NCI-H1930 (cell line): ENCODE results near the gene ZXDC.

Source experiments
- DNase-seq, 2 experiments: peaks; one replicate each; lab custom pipeline; 2025; lab: John Stamatoyannopoulos, UW

ZXDC gene

DNA sequence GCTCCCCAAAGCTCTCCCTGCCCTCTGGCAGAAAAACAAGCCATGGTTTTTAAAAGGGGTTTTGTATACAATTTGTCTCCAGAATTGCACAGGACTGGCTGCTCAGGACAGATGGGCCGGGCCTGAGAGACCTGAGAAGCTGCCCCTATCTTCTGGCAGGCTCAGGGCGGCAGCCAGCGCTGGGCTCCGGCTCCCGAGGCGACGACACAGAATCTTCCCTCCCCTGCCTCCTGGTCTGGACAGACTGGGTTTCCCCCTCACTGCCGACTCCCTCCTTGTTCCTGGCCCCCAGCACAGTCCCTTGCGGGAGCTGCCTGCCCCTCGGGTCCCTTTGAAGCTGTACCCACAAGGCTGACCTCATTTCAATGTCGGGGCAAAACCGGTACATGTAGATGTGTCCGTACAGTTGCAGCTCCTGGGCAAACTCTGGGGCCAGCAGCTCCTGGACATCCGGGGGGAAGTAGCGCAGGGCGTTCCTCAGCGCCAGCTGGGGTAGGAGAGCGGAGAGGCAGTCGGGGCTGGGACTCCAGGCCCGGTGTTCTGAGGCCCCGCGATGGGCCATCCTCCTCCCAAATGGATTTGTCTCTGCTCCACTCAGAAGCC is 34.7 kb upstream of the ZXDC start:
- DNase-seq = no peak

DNA sequence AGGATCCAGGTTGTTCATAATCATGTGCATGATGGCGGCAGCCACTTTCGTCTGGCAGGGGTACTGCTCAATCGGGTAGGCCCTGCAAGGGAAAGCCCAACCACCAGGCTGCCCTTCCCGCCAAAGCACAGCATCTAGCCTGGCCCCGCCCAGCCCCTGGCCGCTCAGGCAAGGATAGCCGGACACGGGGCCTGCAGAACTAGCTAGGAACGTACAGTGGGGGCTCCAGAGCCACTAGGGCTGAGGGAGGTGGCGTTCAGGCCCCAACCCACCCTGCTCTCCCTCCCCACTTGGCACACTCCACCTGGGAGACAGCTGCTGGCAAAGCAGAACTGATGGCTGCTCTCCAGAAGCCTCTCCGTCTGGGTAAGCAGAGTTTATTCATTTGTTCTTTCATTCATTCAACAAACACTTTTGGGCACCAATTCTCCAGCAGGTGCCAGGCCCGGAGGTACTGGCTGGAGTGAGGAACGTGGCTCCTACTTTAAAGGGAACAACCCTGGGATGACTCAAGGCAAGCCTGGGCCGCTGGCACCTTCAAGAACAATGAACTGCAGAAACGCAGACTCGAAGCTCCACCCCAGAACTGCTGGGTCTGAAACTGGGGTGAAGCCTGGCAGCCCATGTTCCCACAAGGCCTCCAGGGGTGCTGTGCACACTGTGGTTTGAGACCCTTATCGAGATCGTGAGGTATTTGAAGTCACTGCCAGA is 34.1 kb upstream of the ZXDC start:
- DNase-seq = no peak

DNA sequence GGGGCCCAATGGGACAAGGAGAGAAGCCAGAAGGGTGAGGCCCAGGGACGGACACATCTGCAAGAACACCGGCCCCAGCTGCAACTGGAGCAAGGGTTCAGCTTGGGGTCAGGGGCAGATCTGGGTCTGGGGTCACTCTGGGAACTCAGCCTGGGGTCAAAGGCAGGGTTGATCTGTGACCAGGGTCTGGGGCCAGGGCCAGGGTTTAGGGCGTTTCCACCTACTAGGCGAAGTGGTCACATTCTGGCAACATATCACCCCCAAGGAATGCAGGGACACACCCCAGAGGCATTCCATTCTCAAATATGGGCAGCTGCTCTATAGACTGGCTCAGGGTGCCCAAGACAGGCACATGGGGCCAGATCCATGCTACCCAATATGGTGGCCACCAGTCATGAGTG is 32.9 kb upstream of the ZXDC start:
- no peak for DNase-seq

DNA sequence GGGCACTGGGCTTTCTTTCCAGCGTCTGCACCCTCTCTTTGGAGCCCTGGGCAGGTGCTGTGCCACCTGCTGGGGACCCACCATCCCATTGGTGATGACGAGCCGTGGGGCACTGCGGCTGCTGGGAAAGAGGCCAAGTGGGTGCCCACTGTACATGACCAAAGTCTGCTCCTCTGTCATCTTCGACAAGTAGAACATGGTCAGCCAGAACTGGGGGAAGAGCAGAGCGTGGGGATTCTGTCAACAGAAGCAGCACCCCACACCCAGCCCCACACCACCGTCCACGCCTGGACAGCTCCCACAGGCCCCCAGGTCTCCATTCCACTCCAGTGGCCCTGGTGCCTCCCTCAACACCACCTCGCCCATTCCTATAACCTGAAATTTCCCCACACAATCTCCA is 32.2 kb upstream of the ZXDC start:
- no peak for DNase-seq

DNA sequence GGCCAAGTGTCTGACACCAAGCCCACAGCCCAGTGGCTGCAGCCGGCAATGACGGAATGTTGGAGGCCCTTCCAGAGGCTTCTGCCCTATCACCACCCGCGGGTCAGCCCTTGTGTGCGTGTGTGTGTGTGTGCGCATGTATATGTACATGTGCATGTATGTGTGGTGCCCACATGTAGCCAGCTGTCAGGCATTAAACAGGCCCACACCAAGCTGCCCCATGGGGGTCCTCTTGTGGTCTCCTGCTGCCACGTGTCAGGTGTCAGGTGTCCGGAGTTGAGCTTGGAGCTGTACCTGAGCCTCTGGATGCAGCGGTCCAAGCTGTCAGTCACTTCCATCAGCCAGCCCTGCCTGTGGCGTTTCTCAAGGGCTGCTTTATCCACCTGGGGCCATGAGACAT is 28.0 kb upstream of the ZXDC start:
- DNase-seq = no peak

DNA sequence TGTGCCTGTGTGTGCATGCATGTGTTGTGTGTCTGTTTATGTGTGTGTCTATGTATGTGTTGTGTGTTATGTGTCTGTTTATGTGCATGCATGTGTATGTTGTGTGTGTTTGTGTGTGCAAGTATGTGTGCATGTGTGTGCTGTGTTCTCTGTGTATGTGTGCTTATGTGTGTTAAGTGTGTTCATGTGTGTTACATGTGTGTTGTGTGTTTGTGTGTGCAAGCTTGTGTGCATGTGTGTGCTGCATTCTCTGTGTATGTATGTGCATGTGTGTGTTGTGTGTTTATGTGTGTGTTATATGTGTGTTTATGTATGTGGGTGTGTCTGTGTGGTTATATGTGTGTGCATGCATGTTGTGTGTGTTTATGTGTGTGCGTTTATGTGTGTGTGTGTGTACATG is 27.0 kb upstream of the ZXDC start:
- no peak for DNase-seq

DNA sequence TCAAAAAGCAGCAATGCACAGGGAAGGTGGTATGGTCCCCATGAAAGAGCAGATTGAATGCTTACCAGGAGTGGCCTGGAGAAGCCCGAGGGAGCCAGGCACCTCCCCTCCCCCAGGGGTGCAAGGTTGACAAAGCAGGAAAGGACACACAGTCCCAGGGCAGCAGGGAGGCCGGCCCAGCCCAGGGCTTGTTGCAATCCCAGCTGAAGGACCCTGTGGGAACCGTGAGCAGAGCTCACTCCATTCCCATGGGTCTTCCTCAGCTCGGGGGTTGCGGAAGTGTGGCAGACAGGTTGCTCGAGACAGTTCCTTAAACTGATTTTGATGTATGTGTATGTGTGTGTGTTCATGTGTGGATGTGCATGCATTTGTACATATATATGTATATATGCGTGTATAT is 26.0 kb upstream of the ZXDC start:
- no peak for DNase-seq

DNA sequence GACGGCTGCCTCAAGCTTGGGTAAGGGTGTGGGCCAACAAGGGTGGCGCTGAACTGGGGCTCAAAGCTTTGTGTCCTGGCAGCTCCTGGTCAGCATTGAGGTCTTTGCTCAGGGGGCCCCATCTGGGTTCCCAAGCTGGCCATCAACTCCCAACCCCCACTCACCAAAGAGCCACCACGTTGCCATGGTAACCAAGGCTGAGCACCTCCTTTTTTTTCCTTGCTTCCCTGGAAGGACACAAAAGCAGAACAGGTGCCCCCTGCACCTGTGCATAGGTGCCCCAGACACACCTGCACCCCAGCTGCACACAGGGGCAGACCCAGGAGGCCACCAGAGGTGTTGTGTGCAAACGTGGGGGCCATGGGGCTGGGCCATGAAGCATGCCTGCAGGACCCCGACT is 25.4 kb upstream of the ZXDC start:
- DNase-seq = no peak

DNA sequence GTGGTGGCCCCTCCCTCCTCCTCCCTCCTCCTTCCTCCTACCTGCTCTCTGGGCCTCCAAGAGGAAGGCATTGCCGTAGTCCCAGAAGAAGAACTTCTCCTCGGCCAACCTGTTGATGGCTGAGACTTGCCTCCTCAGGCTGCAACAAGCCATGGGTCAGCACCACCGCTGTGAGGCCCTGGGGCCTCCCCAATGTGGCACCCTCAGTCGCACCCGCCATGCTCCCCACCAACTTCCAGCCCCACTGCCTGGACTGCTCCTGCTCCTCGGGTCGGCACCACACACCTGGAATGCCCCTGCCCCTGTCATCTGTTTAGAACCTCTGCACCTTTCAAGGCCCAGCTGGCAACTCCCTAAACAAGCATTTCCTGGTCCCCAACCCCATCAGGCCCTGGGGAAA is 24.3 kb upstream of the ZXDC start:
- DNase-seq = no peak

DNA sequence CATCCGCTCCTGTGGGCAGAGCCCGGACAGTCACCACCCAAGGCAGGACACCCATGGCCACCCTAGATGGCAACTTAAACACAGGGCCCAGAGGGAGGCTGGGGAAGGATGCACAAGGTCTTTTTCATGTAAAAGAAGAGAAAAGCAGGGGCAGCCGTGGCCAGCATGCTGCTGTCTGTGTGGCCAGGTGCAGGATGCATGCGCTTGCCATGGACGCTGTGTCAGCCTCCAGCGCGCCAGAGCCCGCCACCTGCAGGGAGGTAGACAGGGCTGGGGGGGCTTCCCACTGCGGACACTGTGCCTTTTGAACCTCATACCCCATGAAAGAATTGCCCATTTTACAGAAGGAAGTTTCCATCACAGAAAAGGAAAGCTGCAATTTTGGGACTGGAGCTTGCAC is 23.7 kb upstream of the ZXDC start:
- no peak for DNase-seq

DNA sequence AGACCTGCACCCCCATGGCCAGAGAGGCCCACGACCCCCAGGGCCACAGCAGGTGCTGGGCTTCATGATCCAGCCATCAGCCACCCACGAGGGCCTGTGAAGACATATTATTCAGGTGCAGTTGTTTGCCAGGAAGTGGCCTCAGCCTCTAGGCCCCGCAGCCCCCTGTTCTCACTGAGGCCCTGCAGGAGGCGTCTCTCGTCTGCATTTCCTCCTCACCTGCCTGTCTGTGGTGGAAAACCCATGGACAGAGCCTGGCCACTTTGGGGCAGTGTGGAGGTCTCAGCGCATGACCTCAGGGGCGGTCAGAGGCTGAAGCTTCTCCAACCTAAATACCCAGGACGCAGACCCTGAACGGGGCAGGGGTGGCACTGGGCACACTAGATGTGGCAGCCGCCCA is 23.2 kb upstream of the ZXDC start:
- no peak for DNase-seq

DNA sequence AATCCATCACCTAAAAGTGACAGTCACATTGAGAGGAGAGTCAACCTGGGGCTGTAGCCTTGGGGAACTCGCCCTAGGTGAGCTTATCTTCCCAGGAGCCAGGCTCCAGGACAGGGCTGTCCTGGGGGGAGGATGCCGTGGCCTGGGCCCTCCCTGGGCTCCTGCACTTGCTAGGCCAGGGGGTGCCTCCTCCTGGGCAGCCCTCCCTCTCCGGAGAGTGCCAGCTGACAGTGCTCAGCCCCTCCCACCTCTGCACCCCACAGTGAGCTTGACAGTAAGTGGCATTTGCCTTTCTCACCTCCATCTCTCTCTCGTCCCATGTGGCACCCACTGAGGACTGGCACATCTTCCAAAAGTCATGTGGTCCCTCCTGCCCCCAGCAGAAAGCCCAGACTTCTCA is 22.8 kb upstream of the ZXDC start:
- no peak for DNase-seq

DNA sequence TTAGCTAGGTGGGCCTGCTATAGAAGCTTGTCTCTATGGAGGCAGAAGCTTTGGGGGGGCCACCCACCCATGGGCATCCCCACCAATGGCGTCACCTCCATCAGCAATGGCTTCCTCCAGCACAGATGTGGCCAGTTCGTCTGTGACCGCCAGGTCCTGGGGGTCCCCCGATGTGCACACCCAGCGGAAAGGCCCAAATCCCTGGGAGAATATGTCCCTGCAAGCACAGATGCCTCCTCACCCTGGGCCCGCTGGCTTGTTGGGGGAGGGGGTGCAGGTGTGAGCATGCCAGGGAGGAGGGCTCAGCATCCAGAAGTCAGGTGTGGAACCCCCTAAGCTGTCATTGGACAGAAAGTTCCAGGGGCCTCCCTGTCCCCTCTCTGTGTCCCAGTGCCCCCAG is 22.3 kb upstream of the ZXDC start:
- DNase-seq = no peak

DNA sequence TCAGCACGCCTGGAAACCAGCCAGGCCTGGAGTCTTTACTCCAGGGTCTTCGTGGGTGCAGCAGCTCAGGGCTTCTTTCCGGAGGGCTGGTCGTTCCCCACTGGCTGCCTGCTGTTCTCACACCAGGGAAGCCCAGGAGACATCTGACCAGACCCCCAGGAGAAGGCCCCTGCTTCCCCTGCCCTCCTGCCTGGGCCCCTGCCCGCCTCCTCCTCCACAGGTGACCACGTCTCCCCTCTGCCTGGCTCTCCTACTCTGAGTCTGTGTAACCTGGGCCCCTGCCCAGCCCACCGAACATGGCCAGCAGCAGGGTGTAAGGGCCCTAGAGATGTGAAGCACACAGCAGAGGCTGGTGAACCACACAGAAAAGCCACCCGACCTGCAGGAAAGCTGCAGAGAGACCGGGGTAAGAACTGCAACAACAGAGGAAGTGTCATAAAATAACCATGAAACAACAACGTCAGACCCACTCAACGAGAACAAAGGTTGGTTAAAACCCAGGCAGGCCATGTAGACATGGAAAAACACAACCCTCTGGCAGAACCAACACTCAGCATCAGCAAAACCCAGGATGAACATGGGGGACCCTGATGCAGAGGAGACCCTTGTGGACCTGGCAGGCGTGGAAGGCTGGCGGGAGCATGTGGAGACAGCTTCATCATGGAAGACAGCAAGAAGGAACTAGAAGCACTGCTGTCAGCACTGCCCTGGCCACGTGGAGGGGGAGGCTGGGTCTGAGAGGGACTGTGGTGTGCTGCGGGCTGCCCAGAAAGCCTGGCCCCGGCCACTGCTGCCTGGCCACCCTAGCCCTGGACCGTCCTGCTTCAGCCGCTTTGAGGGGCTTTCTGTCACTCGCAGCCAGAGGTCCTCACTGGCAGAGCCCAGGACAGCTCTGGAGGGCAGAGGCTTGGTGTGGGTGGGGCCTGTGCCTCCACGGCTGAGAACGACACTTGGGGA is 21.5 kb upstream of the ZXDC start:
- DNase-seq = no peak

DNA sequence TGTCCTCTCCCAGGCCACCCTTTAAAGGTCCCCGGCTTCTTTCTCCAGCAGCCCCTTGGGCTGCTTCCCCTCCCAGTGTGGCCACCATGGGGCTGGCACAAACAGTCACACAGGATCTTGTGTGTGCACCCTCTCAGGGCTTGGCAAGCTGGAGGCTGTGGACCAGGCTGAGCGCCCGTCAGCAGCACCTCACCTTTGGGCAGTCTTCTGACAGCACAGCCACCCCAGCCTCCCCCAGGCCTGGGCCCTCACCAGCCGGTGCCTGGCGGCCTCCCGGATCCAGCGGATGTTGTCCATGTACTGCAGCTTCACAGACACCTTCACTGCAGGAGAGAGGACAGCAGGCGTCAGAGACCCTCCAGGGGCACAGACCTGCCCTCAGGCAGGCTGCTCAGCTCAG is 20.1 kb upstream of the ZXDC start:
- DNase-seq = no peak

DNA sequence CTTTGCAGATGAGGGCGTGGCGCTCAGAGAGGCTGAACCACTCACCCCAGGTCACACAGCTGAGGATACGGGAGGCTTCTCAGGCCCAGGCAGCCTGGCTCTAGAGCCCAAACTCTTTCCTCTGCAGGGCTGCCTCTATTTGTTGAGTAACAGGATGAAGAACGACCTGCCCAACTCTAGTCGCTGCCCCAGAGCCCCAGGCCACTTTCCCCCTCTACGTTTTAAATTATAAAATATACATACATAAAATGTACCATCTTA is 19.2 kb upstream of the ZXDC start:
- no peak for DNase-seq

DNA sequence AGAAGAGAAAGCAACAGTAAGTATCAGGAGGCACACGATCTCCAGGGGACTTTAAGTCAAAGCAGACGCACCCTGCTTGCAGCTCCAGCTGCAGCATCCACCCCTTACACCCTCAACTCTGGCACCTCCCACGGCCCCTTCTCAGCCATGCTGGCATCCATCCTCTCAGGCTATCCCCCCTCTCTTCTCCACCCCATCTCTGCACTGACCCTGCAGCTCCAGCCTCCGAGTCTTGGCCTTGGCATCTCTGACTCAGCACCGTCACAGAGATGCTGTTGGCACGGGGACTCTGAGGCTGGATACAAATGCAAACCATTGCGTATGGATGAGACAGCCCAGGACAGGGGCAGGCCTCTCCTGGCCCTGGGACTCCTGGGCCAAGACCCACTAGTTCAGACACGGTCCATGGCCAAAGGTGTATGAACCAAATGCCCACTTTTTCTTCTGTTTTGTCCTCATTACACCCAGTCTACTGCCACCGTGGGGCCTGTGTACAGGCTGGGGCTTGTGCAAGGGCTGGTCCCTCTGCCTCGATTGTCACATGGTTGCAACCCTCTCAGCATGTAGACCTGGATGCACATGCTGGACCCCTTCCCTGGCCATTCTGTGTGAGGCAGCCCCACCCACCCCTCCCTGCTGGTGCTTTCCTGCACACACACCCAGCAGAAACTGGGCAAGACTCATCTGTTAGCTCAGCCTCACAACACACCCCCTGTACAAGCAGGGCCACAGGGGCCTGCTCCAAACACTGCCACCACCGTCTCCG is 18.7 kb upstream of the ZXDC start:
- DNase-seq = no peak

DNA sequence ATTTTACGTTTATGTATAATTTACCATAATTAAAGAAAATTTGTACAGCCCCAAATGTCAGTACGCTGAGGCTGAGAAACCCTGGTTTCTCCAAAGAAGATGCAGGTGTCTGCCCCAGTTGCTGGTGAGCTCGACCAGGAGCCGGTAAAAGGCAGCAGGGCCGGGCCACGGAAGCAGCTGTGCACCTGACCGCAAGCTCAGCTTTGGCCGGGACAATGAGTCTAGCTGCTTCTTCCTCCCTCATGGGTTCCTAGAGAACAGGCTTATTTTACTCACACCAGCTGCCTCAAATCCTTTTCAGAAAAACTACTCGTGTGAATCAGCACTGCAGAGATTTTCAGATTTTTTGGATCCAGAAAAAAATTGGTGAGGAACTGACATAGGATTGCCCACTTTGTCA is 18.0 kb upstream of the ZXDC start:
- DNase-seq = no peak

DNA sequence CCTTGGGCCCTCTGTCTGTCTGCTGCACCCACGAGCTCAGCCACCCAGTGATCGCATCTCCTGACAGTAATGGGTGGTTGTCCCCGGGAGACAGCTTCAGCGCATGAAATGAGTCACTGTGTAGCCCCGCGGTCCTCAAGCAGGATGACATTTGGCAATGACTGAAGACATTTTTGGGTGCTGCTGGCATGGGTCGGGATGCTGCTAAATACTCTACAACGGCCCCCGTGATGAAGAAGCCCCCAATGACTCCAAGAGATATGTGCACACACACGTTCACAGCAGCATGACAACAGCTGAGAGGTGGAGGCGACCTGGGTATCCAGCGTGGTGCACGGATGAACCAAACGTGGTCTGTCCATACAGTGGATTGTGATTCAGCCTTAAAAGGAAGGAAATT is 17.4 kb upstream of the ZXDC start:
- no peak for DNase-seq

DNA sequence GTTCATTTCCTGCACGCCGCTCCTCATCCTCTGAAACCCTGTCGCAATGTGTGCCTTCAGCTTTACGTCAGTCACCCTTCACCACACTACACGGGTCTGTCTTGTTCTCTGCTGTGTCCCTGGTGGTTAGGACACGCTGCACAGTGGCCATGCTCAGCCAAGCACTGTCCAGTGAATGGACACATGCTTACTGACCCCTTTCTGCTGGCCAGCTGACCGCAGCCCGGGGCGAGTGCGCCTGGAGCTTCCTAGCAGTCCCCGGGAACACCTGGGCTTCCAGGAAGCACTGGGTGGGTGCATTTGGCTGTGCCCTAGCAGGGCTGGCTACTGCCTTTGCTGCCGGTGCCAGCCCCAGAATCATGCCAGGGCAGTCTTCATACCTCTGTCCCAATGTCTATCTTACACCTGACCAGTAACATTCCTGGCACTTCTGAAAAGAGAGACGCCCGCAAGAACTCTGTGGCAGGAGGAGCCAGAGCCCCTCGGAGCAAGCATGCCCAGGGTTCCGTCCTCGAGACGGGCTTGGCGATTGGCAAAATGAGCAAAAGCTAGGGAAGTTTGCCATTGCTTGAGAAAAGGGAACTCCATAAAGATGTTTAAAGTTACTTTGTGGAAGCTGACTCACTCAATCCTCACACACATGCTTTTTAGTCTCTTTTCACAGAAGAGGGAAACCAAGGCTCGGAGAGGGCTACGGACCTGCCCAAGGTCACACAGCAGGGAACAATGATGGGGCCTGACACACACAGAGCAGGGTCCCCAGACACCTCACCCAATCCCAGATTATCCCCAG is 15.7 kb upstream of the ZXDC start:
- DNase-seq = no peak

DNA sequence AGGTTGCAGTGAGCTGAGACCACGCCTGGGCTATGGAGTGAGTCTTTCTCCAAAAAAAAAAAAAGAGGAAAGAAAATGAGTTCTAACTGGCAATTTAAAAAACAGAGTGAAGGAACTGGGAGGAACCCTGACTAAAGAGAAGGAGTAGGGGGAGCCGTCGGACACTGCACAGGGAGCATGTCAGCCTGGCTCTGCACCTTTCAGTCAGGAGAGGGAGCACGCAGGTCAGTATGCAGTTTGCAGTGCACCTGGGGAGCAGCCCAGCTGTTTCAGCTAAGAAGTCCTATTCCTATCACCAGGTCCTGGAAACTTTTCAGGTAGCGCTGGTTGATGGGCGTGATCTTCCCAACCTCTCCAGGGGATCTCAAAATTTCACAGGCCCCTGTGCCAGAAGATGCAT is 14.9 kb upstream of the ZXDC start:
- no peak for DNase-seq
